IMR-90 (cell line): ENCODE data around the gene CWC25. TPM values are rescaled to one million over a fixed set of nuclear protein-coding genes. Genes with fewer than 3 reads are reported as not detected.

ENCODE experiments used
- ATAC-seq: fragments of 200-7000 bp; cut with Tn5 transposase; 2 replicates; pipeline ENCODE4 v1.9.1; 2020; ENCODE audit warnings: low read depth, mild to moderate bottlenecking, moderate library complexity
- BruUV-seq: library from RNA; stranded (reverse); fragments of 400-500 nt; replicated peaks from 2 replicates; lab custom pipeline; 2021; lab: Mats Ljungman, UMichigan
- CTCF ChIA-PET: fragments of 300-600 bp; formaldehyde crosslinking; extraction: SDS; loops from one replicate; lab custom pipeline; 2021; ENCODE audit warnings: antibody characterized with exemption; lab: Yijun Ruan, JAX
- POLR2A ChIA-PET: fragments of 300-600 bp; sonication (Branson Sonifier 250); formaldehyde crosslinking; loops from one replicate; lab custom pipeline; 2022; ENCODE audit warnings: antibody characterized with exemption; ENCODE audit not compliant: unreplicated experiment; lab: Charles Lee
- DNase-seq: peaks from one replicate; pipeline ENCODE4 v3.0.0; 2013
- H2AFZ ChIP-seq: replicated peaks from 2 replicates; pipeline ENCODE3; 2013; ENCODE audit warnings: low read length, mild to moderate bottlenecking; ENCODE audit not compliant: poor library complexity
- H2AK5ac ChIP-seq: 2 replicates; pipeline ENCODE4 v1.6.1; 2013; ENCODE audit warnings: low read depth, low read length, inconsistent platforms
- H2AK9ac ChIP-seq: replicated peaks from 2 replicates; pipeline ENCODE3; 2013; ENCODE audit warnings: mild to moderate bottlenecking, low read depth, low read length, moderate library complexity; ENCODE audit not compliant: poor library complexity
- H2BK120ac ChIP-seq: 2 replicates; pipeline ENCODE4 v1.6.1; 2013; ENCODE audit warnings: low read depth, low read length, inconsistent platforms
- H2BK15ac ChIP-seq: 3 replicates; pipeline ENCODE4 v1.6.1; 2013; ENCODE audit warnings: low read depth, low read length, inconsistent platforms
- H2BK20ac ChIP-seq: 2 replicates; pipeline ENCODE4 v1.6.1; 2013; ENCODE audit warnings: low read depth, mild to moderate bottlenecking, inconsistent platforms, low read length, moderate library complexity
- H2BK5ac ChIP-seq: 2 replicates; pipeline ENCODE4 v1.6.1; 2013; ENCODE audit warnings: mild to moderate bottlenecking, low read depth, low read length, inconsistent platforms; ENCODE audit not compliant: poor library complexity, severe bottlenecking
- H3K14ac ChIP-seq: replicated peaks from 2 replicates; pipeline ENCODE4 v1.6.1; 2013; ENCODE audit warnings: low read depth, low read length, inconsistent platforms
- H3K18ac ChIP-seq: 2 replicates; pipeline ENCODE4 v1.6.1; 2013; ENCODE audit warnings: low read depth, low read length, control low read depth
- H3K23ac ChIP-seq: 2 replicates; pipeline ENCODE4 v1.6.1; 2013; ENCODE audit warnings: low read depth, low read length, inconsistent platforms
- H3K27ac ChIP-seq: 2 replicates; pipeline ENCODE4 v1.5.1; 2013; ENCODE audit warnings: mild to moderate bottlenecking, control low read depth, low read length; ENCODE audit not compliant: insufficient read depth
- H3K27me3 ChIP-seq: 2 replicates; pipeline ENCODE4 v1.6.1; 2013; ENCODE audit warnings: low read length; ENCODE audit not compliant: control insufficient read depth, insufficient read depth
- H3K36me3 ChIP-seq: 2 replicates; pipeline ENCODE4 v1.6.1; 2013; ENCODE audit warnings: low read length, mixed read lengths; ENCODE audit not compliant: control insufficient read depth, insufficient read depth
- H3K4ac ChIP-seq: 2 replicates; pipeline ENCODE4 v1.6.1; 2013; ENCODE audit warnings: low read depth, low read length, inconsistent platforms
- H3K4me1 ChIP-seq: 2 replicates; pipeline ENCODE4 v1.6.1; 2013; ENCODE audit warnings: low read length, mixed read lengths; ENCODE audit not compliant: control insufficient read depth, insufficient read depth
- H3K4me2 ChIP-seq: 2 replicates; pipeline ENCODE4 v1.6.1; 2013; ENCODE audit warnings: low read depth, mild to moderate bottlenecking, control low read depth, low read length, moderate library complexity
- H3K4me3 ChIP-seq: 2 replicates; pipeline ENCODE4 v1.5.1; 2013; ENCODE audit warnings: low read depth, mild to moderate bottlenecking, control low read depth, low read length, moderate library complexity; ENCODE audit not compliant: insufficient read depth
- H3K56ac ChIP-seq: 2 replicates; pipeline ENCODE4 v1.6.1; 2013; ENCODE audit warnings: low read length, inconsistent platforms; ENCODE audit not compliant: insufficient read depth; ENCODE audit errors: extremely low read depth
- H3K79me1 ChIP-seq, 2 experiments: 2 replicates each; pipeline ENCODE4 v1.6.1; 2013; ENCODE audit warnings: low read length in 2 of 2, inconsistent platforms in 1 of 2, low read depth in 1 of 2
- H3K9ac ChIP-seq: 2 replicates; pipeline ENCODE4 v1.6.1; 2013; ENCODE audit warnings: low read depth, low read length, control low read depth
- H3K9me1 ChIP-seq: 2 replicates; pipeline ENCODE4 v1.6.1; 2013; ENCODE audit warnings: low read length, inconsistent platforms; ENCODE audit not compliant: insufficient read depth
- H3K9me3 ChIP-seq: 2 replicates; pipeline ENCODE4 v1.6.1; 2013; ENCODE audit warnings: low read length; ENCODE audit not compliant: control insufficient read depth, insufficient read depth
- H4K20me1 ChIP-seq: 2 replicates; pipeline ENCODE4 v1.6.1; 2013; ENCODE audit warnings: low read length, inconsistent platforms; ENCODE audit not compliant: insufficient read depth
- H4K5ac ChIP-seq: 2 replicates; pipeline ENCODE4 v1.6.1; 2013; ENCODE audit warnings: mild to moderate bottlenecking, low read depth, low read length, control low read depth
- H4K8ac ChIP-seq, 2 experiments: 2 replicates each; pipeline ENCODE4 v1.6.1; 2013; ENCODE audit warnings: low read depth in 2 of 2, low read length in 2 of 2, control low read depth in 1 of 2, inconsistent platforms in 1 of 2
- H4K91ac ChIP-seq: 2 replicates; pipeline ENCODE4 v1.6.1; 2013; ENCODE audit warnings: low read depth, low read length, inconsistent platforms; ENCODE audit not compliant: insufficient read depth
- BHLHE40 ChIP-seq: fragments of 150-350 bp; IDR thresholded peaks from 2 replicates; pipeline ENCODE4 v1.6.1; 2016; ENCODE audit warnings: mild to moderate bottlenecking, low read depth, low read length
- CEBPB ChIP-seq: IDR thresholded peaks from 2 replicates; pipeline ENCODE4 v1.6.1; 2012; ENCODE audit warnings: low read depth, low read length, improper control_type of control experiment
- CHD1 ChIP-seq: IDR thresholded peaks from 2 replicates; pipeline ENCODE4 v1.6.1; 2012; ENCODE audit warnings: low read depth, low read length, improper control_type of control experiment
- FOS ChIP-seq: fragments of 150-350 bp; IDR thresholded peaks from 2 replicates; pipeline ENCODE4 v1.6.1; 2016; ENCODE audit warnings: low read depth, low read length
- MAFK ChIP-seq: IDR thresholded peaks from 2 replicates; pipeline ENCODE4 v1.6.1; 2012; ENCODE audit warnings: low read depth, low read length, improper control_type of control experiment
- MAZ ChIP-seq: IDR thresholded peaks from 2 replicates; pipeline ENCODE4 v1.6.1; 2012; ENCODE audit warnings: low read depth, mild to moderate bottlenecking, low read length, improper control_type of control experiment, moderate library complexity, borderline replicate concordance
- MXI1 ChIP-seq: IDR thresholded peaks from 2 replicates; pipeline ENCODE4 v1.6.1; 2012; ENCODE audit warnings: low read depth, mild to moderate bottlenecking, low read length, moderate library complexity, borderline replicate concordance
- NFE2L2 ChIP-seq: fragments of 150-350 bp; IDR thresholded peaks from 2 replicates; pipeline ENCODE4 v1.6.1; 2016; ENCODE audit warnings: low read depth, mild to moderate bottlenecking, low read length
- POLR2A ChIP-seq: IDR thresholded peaks from 2 replicates; pipeline ENCODE4 v1.6.1; 2012; ENCODE audit warnings: mild to moderate bottlenecking, low read depth, low read length
- RAD21 ChIP-seq: IDR thresholded peaks from 2 replicates; pipeline ENCODE4 v1.6.1; 2012; ENCODE audit warnings: low read length, improper control_type of control experiment
- RCOR1 ChIP-seq: IDR thresholded peaks from 2 replicates; pipeline ENCODE4 v1.6.1; 2012; ENCODE audit warnings: mild to moderate bottlenecking, low read length, improper control_type of control experiment; ENCODE audit not compliant: insufficient replicate concordance
- RFX5 ChIP-seq: IDR thresholded peaks from 2 replicates; pipeline ENCODE4 v1.8.0; 2012; ENCODE audit warnings: low read depth, mild to moderate bottlenecking, low read length, moderate library complexity
- SMC3 ChIP-seq: fragments of 150-350 bp; IDR thresholded peaks from 2 replicates; pipeline ENCODE4 v1.6.1; 2016; ENCODE audit warnings: low read depth, mild to moderate bottlenecking, antibody characterized with exemption, low read length, moderate library complexity
- WGBS, 2 experiments: methylation state at CpG; one replicate each; pipeline versions ENCODE4 v1.1.5 to v1.1.7; 2013; ENCODE audit warnings: missing lambda C conversion rate in 2 of 2; ENCODE audit not compliant: insufficient read length in 1 of 2; ENCODE audit errors: extremely low coverage in 2 of 2; 5-methylcytosine and 5-hydroxymethylcytosine counted together
- dilution Hi-C: fragments of 300-500 bp; cut with HindIII; formaldehyde crosslinking; loops from one replicate; pipeline ENCODE4 v1.14.3; 2018; ENCODE audit warnings: low sequenced_read_pairs; ENCODE audit not compliant: unreplicated experiment
- in situ Hi-C: fragments of 300-500 bp; cut with MboI; formaldehyde crosslinking; loops from 3 replicates; pipeline ENCODE4 v1.14.3; 2019; ENCODE audit warnings: low sequenced_read_pairs, inconsistent platforms, mixed read lengths
- intact Hi-C: fragments of 100-400 bp; cut with micrococcal nuclease; formaldehyde crosslinking; loops from 2 replicates; pipeline ENCODE4 v1.10.0; 2022
- polyA plus RNA-seq, 3 experiments: library from polyadenylated mRNA; depleted of rRNA; stranded (reverse); fragments of >200 nt; gene quantifications; 2 replicates each; pipeline ENCODE4 v1.2.3, GENCODE V29; 2012; ENCODE audit warnings: low replicate concordance in 1 of 3
- total RNA-seq: library from RNA; depleted of rRNA; stranded (reverse); fragments of >200 nt; gene quantifications from 2 replicates; pipeline ENCODE4 v1.2.3, GENCODE V29; 2012
- TF ChIP-seq, protein P1 (sequence below): fragments of 150-350 bp; IDR thresholded peaks from 2 replicates; pipeline ENCODE4 v1.6.1; 2016; ENCODE audit warnings: low read depth, mild to moderate bottlenecking, low read length, moderate library complexity, borderline replicate concordance
- TF ChIP-seq, protein P2 (sequence below): fragments of 150-350 bp; IDR thresholded peaks from 2 replicates; pipeline ENCODE4 v1.6.1; 2017; ENCODE audit warnings: mild to moderate bottlenecking, antibody characterized with exemption, low read length, low read depth
- TF ChIP-seq, protein P3 (sequence below): conservative IDR thresholded peaks from 2 replicates; pipeline ENCODE4 v1.5.1; 2012; ENCODE audit warnings: mild to moderate bottlenecking, low read depth, low read length, improper control_type of control experiment

Gene CWC25
- total and polyA plus RNA-seq, 2 of the 4 experiments (the other 2 are of a cell fraction), result 9.1 to 16.1 TPM

DNA sequence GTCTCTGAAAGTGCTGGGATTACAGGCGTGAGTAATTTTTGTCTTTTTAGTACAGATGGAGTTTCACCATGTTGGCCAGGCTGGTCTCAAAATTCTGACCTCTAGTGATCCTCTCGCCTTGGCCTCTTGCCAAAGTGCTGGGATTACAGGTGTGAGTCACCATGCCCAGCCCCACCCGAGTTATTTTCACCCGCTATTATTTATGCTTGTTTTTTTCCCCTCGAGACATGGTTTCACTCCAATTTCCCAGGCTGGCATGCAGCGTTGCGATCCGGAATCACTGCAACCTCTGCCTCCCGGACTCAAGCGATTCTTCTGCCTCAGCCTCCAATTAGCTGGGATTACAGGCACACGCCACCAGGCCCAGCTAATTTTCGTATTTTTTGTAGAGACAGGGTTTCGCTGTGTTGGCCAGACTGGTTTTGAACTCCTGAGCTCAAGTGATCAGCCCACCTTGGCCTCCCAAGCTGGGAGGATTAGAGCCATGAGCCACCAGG, 19.2 kb upstream of the CWC25 start:
- ATAC-seq (no peak; the same call in 1 of the 2 replicates), DNase-seq (no peak)
- Histone ChIP-seq H3K9me3 (no peaks in the 10 kb centered on the region), H2AK5ac (no peak overlapping the region), H3K4ac (no peak overlapping the region), H2BK5ac (no peak overlapping the region), H3K23ac (no peak overlapping the region), H2BK120ac (no peak overlapping the region), H4K91ac (no peak overlapping the region), H2BK15ac (no peak overlapping the region), H3K14ac (no peak overlapping the region), H2AFZ (no peak overlapping the region), H3K56ac (no peak overlapping the region), H3K9me1 (0 out of 2 replicates have a peak, but pooled peaks cover 2% of the 10 kb centered on the region), H4K5ac (no peak overlapping the region), H2AK9ac (no peak overlapping the region), H2BK20ac (no peak overlapping the region), H4K8ac (no peak overlapping the region), H3K4me2 (no peak overlapping the region), H3K9ac (no peak overlapping the region), H3K79me1 (peaks cover 5 to 17% of the 10 kb centered on the region in 2 experiments; a peak in 2 of 4 replicates), H3K27ac (no peak overlapping the region), H4K20me1 (peaks cover 19% of the 10 kb centered on the region), H3K18ac (no peak overlapping the region), H3K4me3 (no peak overlapping the region), H3K36me3 (peaks cover 18% of the 10 kb centered on the region), H3K4me1 (no peaks in the 10 kb centered on the region), H3K27me3 (no peaks in the 10 kb centered on the region)
- in situ Hi-C loops (no loop called here), intact Hi-C loops (no loop called here), dilution Hi-C loops (no loop called here)
- BruUV-seq, result no TSS peak
- no peak for TF ChIP-seq CEBPB
- no peak for TF ChIP-seq CHD1
- no peak for TF ChIP-seq POLR2A
- TF ChIP-seq FOS, result no peak
- no peak for TF ChIP-seq NFE2L2
- no peak for TF ChIP-seq RCOR1
- TF ChIP-seq, protein P1, sequence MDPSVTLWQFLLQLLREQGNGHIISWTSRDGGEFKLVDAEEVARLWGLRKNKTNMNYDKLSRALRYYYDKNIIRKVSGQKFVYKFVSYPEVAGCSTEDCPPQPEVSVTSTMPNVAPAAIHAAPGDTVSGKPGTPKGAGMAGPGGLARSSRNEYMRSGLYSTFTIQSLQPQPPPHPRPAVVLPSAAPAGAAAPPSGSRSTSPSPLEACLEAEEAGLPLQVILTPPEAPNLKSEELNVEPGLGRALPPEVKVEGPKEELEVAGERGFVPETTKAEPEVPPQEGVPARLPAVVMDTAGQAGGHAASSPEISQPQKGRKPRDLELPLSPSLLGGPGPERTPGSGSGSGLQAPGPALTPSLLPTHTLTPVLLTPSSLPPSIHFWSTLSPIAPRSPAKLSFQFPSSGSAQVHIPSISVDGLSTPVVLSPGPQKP, result no peak
- no peak for TF ChIP-seq SMC3
- no peak for TF ChIP-seq RFX5
- no peak for TF ChIP-seq BHLHE40
- no peak for TF ChIP-seq MAZ
- TF ChIP-seq, protein P2, sequence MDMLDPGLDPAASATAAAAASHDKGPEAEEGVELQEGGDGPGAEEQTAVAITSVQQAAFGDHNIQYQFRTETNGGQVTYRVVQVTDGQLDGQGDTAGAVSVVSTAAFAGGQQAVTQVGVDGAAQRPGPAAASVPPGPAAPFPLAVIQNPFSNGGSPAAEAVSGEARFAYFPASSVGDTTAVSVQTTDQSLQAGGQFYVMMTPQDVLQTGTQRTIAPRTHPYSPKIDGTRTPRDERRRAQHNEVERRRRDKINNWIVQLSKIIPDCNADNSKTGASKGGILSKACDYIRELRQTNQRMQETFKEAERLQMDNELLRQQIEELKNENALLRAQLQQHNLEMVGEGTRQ, result no peak
- TF ChIP-seq RAD21, result no peak
- no peak for TF ChIP-seq MXI1
- TF ChIP-seq MAFK, result no peak
- TF ChIP-seq, protein P3, sequence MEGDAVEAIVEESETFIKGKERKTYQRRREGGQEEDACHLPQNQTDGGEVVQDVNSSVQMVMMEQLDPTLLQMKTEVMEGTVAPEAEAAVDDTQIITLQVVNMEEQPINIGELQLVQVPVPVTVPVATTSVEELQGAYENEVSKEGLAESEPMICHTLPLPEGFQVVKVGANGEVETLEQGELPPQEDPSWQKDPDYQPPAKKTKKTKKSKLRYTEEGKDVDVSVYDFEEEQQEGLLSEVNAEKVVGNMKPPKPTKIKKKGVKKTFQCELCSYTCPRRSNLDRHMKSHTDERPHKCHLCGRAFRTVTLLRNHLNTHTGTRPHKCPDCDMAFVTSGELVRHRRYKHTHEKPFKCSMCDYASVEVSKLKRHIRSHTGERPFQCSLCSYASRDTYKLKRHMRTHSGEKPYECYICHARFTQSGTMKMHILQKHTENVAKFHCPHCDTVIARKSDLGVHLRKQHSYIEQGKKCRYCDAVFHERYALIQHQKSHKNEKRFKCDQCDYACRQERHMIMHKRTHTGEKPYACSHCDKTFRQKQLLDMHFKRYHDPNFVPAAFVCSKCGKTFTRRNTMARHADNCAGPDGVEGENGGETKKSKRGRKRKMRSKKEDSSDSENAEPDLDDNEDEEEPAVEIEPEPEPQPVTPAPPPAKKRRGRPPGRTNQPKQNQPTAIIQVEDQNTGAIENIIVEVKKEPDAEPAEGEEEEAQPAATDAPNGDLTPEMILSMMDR, result no peak
- ChIA-PET POLR2A (interaction anchor here (0.6 to 0.8 kb wide), 2 partner anchors 10 to 115 kb away, joined by 3 to 8 read pairs; no protein-coding TSS in a partner anchor), CTCF (no interaction called here)
- WGBS, 2 experiments, result 88% methylated on average over 9 of the region's 13 CpGs; no CpG with 5 or more reads in 1 of the 2 experiments
